Keratinocyte (primary cell): ENCODE data around the gene UPK3A. TPM values are rescaled to one million over a fixed set of nuclear protein-coding genes. Genes with fewer than 3 reads are reported as not detected.

Experiments used
- DNase-seq: peaks from one replicate; pipeline ENCODE4 v3.0.0-alpha.2; 2011; ENCODE audit warnings: low read depth, missing footprints, low spot score
- FAIRE-seq: peaks from 2 replicates; lab custom pipeline; 2011; peaks lifted over from hg19 to GRCh38; lab: Jason Lieb, UNC
- H2AFZ ChIP-seq: 2 replicates; pipeline ENCODE4 v1.6.0; 2012; ENCODE audit warnings: low read length, control low read depth, inconsistent platforms; ENCODE audit not compliant: control insufficient read depth
- H3K27ac ChIP-seq: 2 replicates; pipeline ENCODE4 v1.5.1; 2011; ENCODE audit warnings: low read length; ENCODE audit not compliant: control insufficient read depth, insufficient read depth
- H3K27me3 ChIP-seq: 3 replicates; pipeline ENCODE4 v1.6.0; 2011; ENCODE audit warnings: low read length; ENCODE audit not compliant: control insufficient read depth, insufficient read depth; ENCODE audit errors: extremely low read depth
- H3K36me3 ChIP-seq, 2 experiments: 2 replicates in 1 of 2; 3 replicates in 1 of 2; pipeline ENCODE4 v1.5.1; 2011; ENCODE audit warnings: low read length in 2 of 2, mild to moderate bottlenecking in 1 of 2; ENCODE audit not compliant: control insufficient read depth in 2 of 2, insufficient read depth in 2 of 2; ENCODE audit errors: extremely low read depth in 1 of 2
- H3K4me1 ChIP-seq: 3 replicates; pipeline ENCODE4 v1.5.1; 2011; ENCODE audit warnings: low read length; ENCODE audit not compliant: control insufficient read depth, insufficient read depth; ENCODE audit errors: extremely low read depth
- H3K4me2 ChIP-seq: 3 replicates; pipeline ENCODE4 v1.6.0; 2011; ENCODE audit warnings: low read depth, low read length; ENCODE audit not compliant: control insufficient read depth, insufficient read depth; ENCODE audit errors: extremely low read depth
- H3K4me3 ChIP-seq, 3 experiments: fragments of 200-600 bp in 1 of 3; sonication (generic) in 1 of 3; 2 replicates in 2 of 3; 3 replicates in 1 of 3; pipeline ENCODE4 v1.5.1; 2011 to 2016; ENCODE audit warnings: low read length in 3 of 3, mild to moderate bottlenecking in 3 of 3, control low read depth in 2 of 3, inconsistent platforms in 1 of 3, low read depth in 1 of 3, mixed read lengths in 1 of 3, mixed run types in 1 of 3, moderate library complexity in 1 of 3; ENCODE audit not compliant: control insufficient read depth in 2 of 3, insufficient read depth in 2 of 3; ENCODE audit errors: extremely low read depth in 1 of 3
- H3K79me2 ChIP-seq: 2 replicates; pipeline ENCODE4 v1.6.0; 2012; ENCODE audit warnings: low read length; ENCODE audit not compliant: control insufficient read depth, insufficient read depth
- H3K9ac ChIP-seq: 3 replicates; pipeline ENCODE4 v1.6.0; 2011; ENCODE audit warnings: low read length; ENCODE audit not compliant: control insufficient read depth, insufficient read depth; ENCODE audit errors: extremely low read depth
- H3K9me1 ChIP-seq: 3 replicates; pipeline ENCODE4 v1.6.0; 2011; ENCODE audit warnings: low read length; ENCODE audit not compliant: control insufficient read depth, insufficient read depth; ENCODE audit errors: extremely low read depth
- H3K9me3 ChIP-seq: 2 replicates; pipeline ENCODE4 v1.5.1; 2012; ENCODE audit warnings: low read depth, low read length; ENCODE audit not compliant: control insufficient read depth
- H4K20me1 ChIP-seq: 3 replicates; pipeline ENCODE4 v1.6.0; 2011; ENCODE audit warnings: low read length; ENCODE audit not compliant: control insufficient read depth, insufficient read depth; ENCODE audit errors: extremely low read depth
- EZH2 ChIP-seq: IDR thresholded peaks from one replicate; pipeline ENCODE4 v1.6.1; 2012; ENCODE audit warnings: inconsistent platforms, mild to moderate bottlenecking, low read length, moderate library complexity
- dilution Hi-C: fragments of 300-500 bp; cut with MboI; formaldehyde crosslinking; loops from one replicate; pipeline ENCODE4 v1.7.0; 2020; ENCODE audit warnings: low sequenced_read_pairs; ENCODE audit not compliant: extremely low pct_ligation_motif_present
- polyA plus RNA-seq, 5 experiments: library from polyadenylated mRNA; depleted of rRNA in 3 of 5; stranded (reverse) in 3 of 5; stranded (forward) in 1 of 5; unstranded in 1 of 5; fragments of >200 nt; gene quantifications; 1 replicate in 1 of 5; 2 replicates in 3 of 5; 3 replicates in 1 of 5; pipeline versions ENCODE4 v1.2.1 to v1.2.3, GENCODE V29; 2011 to 2012; ENCODE audit warnings: missing spikeins in 2 of 5, low read depth in 1 of 5, low replicate concordance in 1 of 5
- TF ChIP-seq, protein P1 (sequence below), 3 experiments: IDR thresholded peaks in 1 of 3; conservative IDR thresholded peaks in 1 of 3; optimal IDR thresholded peaks in 1 of 3; 2 replicates in 2 of 3; 3 replicates in 1 of 3; pipeline versions ENCODE3 to v1.5.1; 2011; ENCODE audit warnings: low read length in 3 of 3, mild to moderate bottlenecking in 3 of 3, moderate library complexity in 2 of 3, control low read depth in 1 of 3, inconsistent platforms in 1 of 3; ENCODE audit not compliant: insufficient read depth in 2 of 3; ENCODE audit errors: extremely low read depth in 1 of 3

The UPK3A gene
- polyA plus RNA-seq, 1 donor (not counting 4 experiments of a cell fraction or from before 2014, with no cell fraction given), result not detected

- H3K9me1 ChIP-seq, result no peaks in the 10 kb centered on the region
- H3K4me1 ChIP-seq, result peaks cover 24% of the 10 kb centered on the region
- peak overlapping the region; percentile 72 for H3K4me2 ChIP-seq
- no peaks in the 10 kb centered on the region for H3K27me3 ChIP-seq
- H3K9ac ChIP-seq, result peak overlapping the region; percentile 84
- dilution Hi-C loops, result no loop called here
- peak overlapping the region; percentile 86 to 92 (median 87) for H3K4me3 ChIP-seq
- peaks cover 25 to 34% of the 10 kb centered on the region in 2 experiments for H3K36me3 ChIP-seq
- no peaks in the 10 kb centered on the region for H3K9me3 ChIP-seq
- TF ChIP-seq, protein P1, sequence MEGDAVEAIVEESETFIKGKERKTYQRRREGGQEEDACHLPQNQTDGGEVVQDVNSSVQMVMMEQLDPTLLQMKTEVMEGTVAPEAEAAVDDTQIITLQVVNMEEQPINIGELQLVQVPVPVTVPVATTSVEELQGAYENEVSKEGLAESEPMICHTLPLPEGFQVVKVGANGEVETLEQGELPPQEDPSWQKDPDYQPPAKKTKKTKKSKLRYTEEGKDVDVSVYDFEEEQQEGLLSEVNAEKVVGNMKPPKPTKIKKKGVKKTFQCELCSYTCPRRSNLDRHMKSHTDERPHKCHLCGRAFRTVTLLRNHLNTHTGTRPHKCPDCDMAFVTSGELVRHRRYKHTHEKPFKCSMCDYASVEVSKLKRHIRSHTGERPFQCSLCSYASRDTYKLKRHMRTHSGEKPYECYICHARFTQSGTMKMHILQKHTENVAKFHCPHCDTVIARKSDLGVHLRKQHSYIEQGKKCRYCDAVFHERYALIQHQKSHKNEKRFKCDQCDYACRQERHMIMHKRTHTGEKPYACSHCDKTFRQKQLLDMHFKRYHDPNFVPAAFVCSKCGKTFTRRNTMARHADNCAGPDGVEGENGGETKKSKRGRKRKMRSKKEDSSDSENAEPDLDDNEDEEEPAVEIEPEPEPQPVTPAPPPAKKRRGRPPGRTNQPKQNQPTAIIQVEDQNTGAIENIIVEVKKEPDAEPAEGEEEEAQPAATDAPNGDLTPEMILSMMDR (optimal IDR thresholded peaks at IDR 0.05 in 1 of 3, IDR thresholded peaks at IDR 0.05 in 1 of 3, conservative IDR thresholded peaks at IDR 0.05 in 1 of 3; ENCODE audit: extremely low read depth in 1 of 3, insufficient read depth in 2 of 3, low read length in 3 of 3), result no peak
- TF ChIP-seq EZH2, result no peak
- H4K20me1 ChIP-seq, result peaks cover 12% of the 10 kb centered on the region
- H2AFZ ChIP-seq, result no peak overlapping the region
- DNase-seq (no peak), FAIRE-seq (no peak)
- peak overlapping the region; percentile 71 for H3K27ac ChIP-seq
- H3K79me2 ChIP-seq, result peaks cover 56% of the 10 kb centered on the region
These were observed 45.1 kb upstream of the UPK3A start for GRCh38 chr22:45239681-45240051.

DNA sequence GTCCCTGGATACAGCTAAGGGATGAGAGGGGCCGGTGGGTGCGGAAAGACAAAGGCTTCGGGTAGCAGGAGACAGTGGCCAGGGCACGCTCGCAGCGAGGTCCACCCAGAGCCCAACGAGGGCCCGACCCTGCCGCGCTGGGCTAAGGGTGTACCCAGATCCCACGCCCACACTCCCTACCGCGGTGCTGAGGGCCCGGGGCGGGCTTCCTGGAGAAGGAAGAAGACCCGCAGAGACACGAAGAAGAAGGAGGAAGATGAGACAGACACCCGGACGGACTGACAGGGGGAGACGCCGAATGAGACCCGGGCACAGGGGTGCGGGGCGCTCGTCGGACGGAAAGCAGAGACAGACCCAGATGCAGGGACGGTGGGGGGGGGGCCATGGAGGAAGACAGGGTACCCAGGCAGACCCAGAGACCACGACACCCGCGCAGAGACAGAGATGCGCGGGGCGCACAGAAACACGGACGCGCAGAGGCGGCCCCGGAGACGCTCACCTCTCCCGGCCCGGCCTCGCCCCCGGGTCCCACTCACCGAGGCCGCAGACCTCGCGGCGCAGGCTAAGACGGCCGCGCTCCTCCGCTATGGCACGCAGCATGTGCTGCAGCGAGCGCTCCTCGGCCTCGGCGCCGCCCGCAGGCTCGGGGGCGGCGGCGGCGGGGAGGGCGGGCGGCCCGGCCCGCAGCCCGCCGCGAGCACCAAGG, 44.5 kb upstream of the UPK3A start:
- Histone ChIP-seq H3K4me2 (peak overlapping the region; percentile 72), H3K4me1 (peaks cover 29% of the 10 kb centered on the region), H3K27ac (peak overlapping the region; percentile 71), H3K9me3 (no peaks in the 10 kb centered on the region), H4K20me1 (peaks cover 12% of the 10 kb centered on the region), H3K9ac (peak overlapping the region; percentile 84), H3K9me1 (no peaks in the 10 kb centered on the region), H3K79me2 (peaks cover 51% of the 10 kb centered on the region), H3K36me3 (peaks cover 23 to 34% of the 10 kb centered on the region in 2 experiments), H2AFZ (peak overlapping the region; percentile 13), H3K4me3 (peak overlapping the region; percentile 86 to 92 (median 87)), H3K27me3 (no peaks in the 10 kb centered on the region)
- FAIRE-seq (no peak), DNase-seq (no peak)
- dilution Hi-C loops, result no loop called here
- TF ChIP-seq, protein P1 (optimal IDR thresholded peaks at IDR 0.05 in 1 of 3, IDR thresholded peaks at IDR 0.05 in 1 of 3, conservative IDR thresholded peaks at IDR 0.05 in 1 of 3; ENCODE audit: extremely low read depth in 1 of 3, insufficient read depth in 2 of 3, low read length in 3 of 3), result no peak
- no peak for TF ChIP-seq EZH2
